ENCODE results near the gene CADM2. TPM values are rescaled to one million over a fixed set of nuclear protein-coding genes. Genes with fewer than 3 reads are reported as not detected.

The CADM2 gene
- total and polyA plus RNA-seq, 2 donors (not counting 3 experiments of a cell fraction or from before 2014, with no cell fraction given), result not detected

- Histone ChIP-seq H3K4me2 (ENCODE audit: insufficient read depth, low read length) (no peak overlapping the region), H3K9me1 (replicated peaks; ENCODE audit: control insufficient read depth, extremely low read depth, insufficient read depth, low read length) (no peaks in the 10 kb centered on the region), H3K27me3 (ENCODE audit: control insufficient read depth in 2 of 2, insufficient read depth in 2 of 2, low read length in 2 of 2) (no peaks in the 10 kb centered on the region), H3K4me1 (ENCODE audit: control insufficient read depth, extremely low read depth, insufficient read depth, low read length) (no peaks in the 10 kb centered on the region), H3K36me3 (ENCODE audit: control insufficient read depth in 2 of 2, extremely low read depth in 1 of 2, insufficient read depth in 2 of 2, low read length in 2 of 2) (no peaks in the 10 kb centered on the region), H3K9ac (replicated peaks; ENCODE audit: extremely low read depth, insufficient read depth, low read length) (no peak overlapping the region), H2AFZ (ENCODE audit: low read depth, low read length) (no peak overlapping the region), H3K9me3 (replicated peaks; ENCODE audit: control insufficient read depth, insufficient read depth, low read length) (no peaks in the 10 kb centered on the region), H3K79me2 (ENCODE audit: control insufficient read depth, insufficient read depth, low read length) (no peaks in the 10 kb centered on the region), H3K27ac (ENCODE audit: insufficient read depth, low read depth, low read length) (no peak overlapping the region), H3K4me3 (replicated peaks in 1 of 3; ENCODE audit: insufficient read depth in 1 of 3, low read depth in 1 of 3, low read length in 3 of 3) (no peak overlapping the region), H4K20me1 (replicated peaks; ENCODE audit: control insufficient read depth, extremely low read depth, insufficient read depth, low read length) (no peaks in the 10 kb centered on the region)
- no peak for FAIRE-seq
- dilution Hi-C loops (cut with MboI; ENCODE audit: extremely low pct_ligation_motif_present, low sequenced_read_pairs) (no loop called here), intact Hi-C loops (cut with micrococcal nuclease) (no loop called here)
- BruUV-seq (replicated peaks), result no TSS peak
- TF ChIP-seq EZH2 (IDR thresholded peaks at IDR 0.05; ENCODE audit: borderline replicate concordance, low read depth, low read length, severe bottlenecking) (no peak), FOS (IDR thresholded peaks at IDR 0.05; ENCODE audit: borderline replicate concordance, insufficient read depth, low read length) (no peak), JUN (IDR thresholded peaks at IDR 0.05; ENCODE audit: borderline replicate concordance, insufficient read depth, insufficient read length, low read depth) (no peak)
- ChIA-PET POLR2A (no interaction called here), CTCF (no interaction called here)
- DNase-seq (ENCODE audit: low read depth, low spot score), result no peak
Measured at GRCh38 chr3:85481411-85482212, 522.8 kb downstream of the CADM2 start.

DNA sequence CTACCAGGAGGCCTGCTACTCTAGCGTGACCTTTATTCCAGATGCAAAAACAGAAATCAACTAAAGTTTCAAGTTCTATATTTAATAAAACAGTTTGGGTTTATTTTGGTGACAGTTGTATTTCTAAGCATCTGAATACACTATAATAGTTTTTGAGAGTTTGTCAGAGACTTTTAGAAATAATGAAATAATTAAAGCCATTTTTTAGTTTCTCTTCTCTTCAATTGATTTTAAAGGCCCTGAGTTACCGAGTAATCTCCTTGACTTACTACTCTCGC lies 523.4 kb downstream of the CADM2 start:
- FAIRE-seq, result no peak

More for the DNA sequence above, 523.4 kb downstream of the CADM2 start:
- no peak overlapping the region for H3K4me2 ChIP-seq (ENCODE audit: insufficient read depth, low read length)
- DNase-seq (ENCODE audit: low read depth, low spot score), result no peak
- dilution Hi-C loops (cut with MboI; ENCODE audit: extremely low pct_ligation_motif_present, low sequenced_read_pairs) (no loop called here), intact Hi-C loops (cut with micrococcal nuclease) (no loop called here)
- H3K9me1 ChIP-seq (replicated peaks; ENCODE audit: control insufficient read depth, extremely low read depth, insufficient read depth, low read length), result no peaks in the 10 kb centered on the region
- H3K9me3 ChIP-seq (replicated peaks; ENCODE audit: control insufficient read depth, insufficient read depth, low read length), result no peaks in the 10 kb centered on the region
- H3K4me3 ChIP-seq (replicated peaks in 1 of 3; ENCODE audit: insufficient read depth in 1 of 3, low read depth in 1 of 3, low read length in 3 of 3), result no peak overlapping the region
- H3K9ac ChIP-seq (replicated peaks; ENCODE audit: extremely low read depth, insufficient read depth, low read length), result no peak overlapping the region
- no peaks in the 10 kb centered on the region for H3K36me3 ChIP-seq (ENCODE audit: control insufficient read depth in 2 of 2, extremely low read depth in 1 of 2, insufficient read depth in 2 of 2, low read length in 2 of 2)
- no peaks in the 10 kb centered on the region for H3K79me2 ChIP-seq (ENCODE audit: control insufficient read depth, insufficient read depth, low read length)
- no peaks in the 10 kb centered on the region for H4K20me1 ChIP-seq (replicated peaks; ENCODE audit: control insufficient read depth, extremely low read depth, insufficient read depth, low read length)
- ChIA-PET CTCF (no interaction called here), POLR2A (no interaction called here)
- no peaks in the 10 kb centered on the region for H3K27me3 ChIP-seq (ENCODE audit: control insufficient read depth in 2 of 2, insufficient read depth in 2 of 2, low read length in 2 of 2)
- TF ChIP-seq JUN (IDR thresholded peaks at IDR 0.05; ENCODE audit: borderline replicate concordance, insufficient read depth, insufficient read length, low read depth) (no peak), MAX (IDR thresholded peaks at IDR 0.05; ENCODE audit: insufficient read depth, insufficient read length) (no peak), CTCF (IDR thresholded peaks at IDR 0.05; ENCODE audit: extremely low read depth in 1 of 2, insufficient read depth in 1 of 2, low read depth in 1 of 2, low read length in 2 of 2) (no peak), MYC (IDR thresholded peaks at IDR 0.05; ENCODE audit: low read depth, low read length) (no peak), EZH2 (IDR thresholded peaks at IDR 0.05; ENCODE audit: borderline replicate concordance, low read depth, low read length, severe bottlenecking) (no peak), POLR2AphosphoS5 (IDR thresholded peaks at IDR 0.05; ENCODE audit: insufficient read depth, low read depth, low read length) (no peak), GATA2 (IDR thresholded peaks at IDR 0.05; ENCODE audit: insufficient read depth, insufficient read length, low read depth, low read length) (no peak), FOS (IDR thresholded peaks at IDR 0.05; ENCODE audit: borderline replicate concordance, insufficient read depth, low read length) (no peak)
- BruUV-seq (replicated peaks), result no TSS peak
- H2AFZ ChIP-seq (ENCODE audit: low read depth, low read length), result no peak overlapping the region
- no peak overlapping the region for H3K27ac ChIP-seq (ENCODE audit: insufficient read depth, low read depth, low read length)
- no peaks in the 10 kb centered on the region for H3K4me1 ChIP-seq (ENCODE audit: control insufficient read depth, extremely low read depth, insufficient read depth, low read length)
